IPS DF 4.7 (cell line): ENCODE data around the gene ZFP36L1.

ENCODE experiments used
- DNase-seq: peaks from one replicate; pipeline ENCODE4 v3.0.0-alpha.2; 2013; ENCODE audit warnings: low spot score; ENCODE audit errors: extremely low read depth

The ZFP36L1 gene

GRCh38 chr14:68784978-68785533 lies 7.8 kb downstream of the ZFP36L1 start:
- DNase-seq: no peak

DNA sequence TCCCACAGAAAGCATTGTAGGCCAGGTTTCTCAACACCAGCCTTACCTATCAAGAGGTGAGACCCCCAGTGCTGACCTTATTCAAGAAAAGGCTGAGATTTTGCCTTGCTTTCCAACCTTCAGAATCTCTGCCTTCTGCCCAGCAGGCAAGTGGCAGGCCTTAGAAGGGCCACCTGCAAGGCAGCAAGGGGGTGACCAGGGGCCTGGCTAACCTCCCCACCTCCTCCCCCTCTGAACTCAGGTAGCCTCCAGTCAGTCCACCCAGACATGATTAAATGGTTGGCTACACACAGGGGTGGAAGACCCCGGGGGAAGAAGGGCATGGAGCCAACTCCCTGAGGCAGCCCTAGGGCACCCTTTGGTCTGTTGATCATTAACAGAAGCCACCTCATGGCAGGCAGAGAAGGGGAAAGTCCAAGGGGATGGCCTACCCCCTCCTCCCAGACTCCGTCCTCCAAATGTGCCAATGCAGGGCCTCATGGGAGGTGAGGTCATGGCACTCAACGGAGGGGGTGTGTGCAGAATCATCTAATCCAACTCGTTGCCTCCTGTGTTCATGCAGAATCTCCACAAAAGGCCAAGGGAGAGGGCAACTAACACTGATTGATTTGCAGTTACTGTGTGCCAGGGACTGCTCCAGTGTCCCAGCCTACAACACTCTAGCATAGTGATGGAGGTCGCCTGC lies 8.5 kb downstream of the ZFP36L1 start:
- DNase-seq: no peak

DNA sequence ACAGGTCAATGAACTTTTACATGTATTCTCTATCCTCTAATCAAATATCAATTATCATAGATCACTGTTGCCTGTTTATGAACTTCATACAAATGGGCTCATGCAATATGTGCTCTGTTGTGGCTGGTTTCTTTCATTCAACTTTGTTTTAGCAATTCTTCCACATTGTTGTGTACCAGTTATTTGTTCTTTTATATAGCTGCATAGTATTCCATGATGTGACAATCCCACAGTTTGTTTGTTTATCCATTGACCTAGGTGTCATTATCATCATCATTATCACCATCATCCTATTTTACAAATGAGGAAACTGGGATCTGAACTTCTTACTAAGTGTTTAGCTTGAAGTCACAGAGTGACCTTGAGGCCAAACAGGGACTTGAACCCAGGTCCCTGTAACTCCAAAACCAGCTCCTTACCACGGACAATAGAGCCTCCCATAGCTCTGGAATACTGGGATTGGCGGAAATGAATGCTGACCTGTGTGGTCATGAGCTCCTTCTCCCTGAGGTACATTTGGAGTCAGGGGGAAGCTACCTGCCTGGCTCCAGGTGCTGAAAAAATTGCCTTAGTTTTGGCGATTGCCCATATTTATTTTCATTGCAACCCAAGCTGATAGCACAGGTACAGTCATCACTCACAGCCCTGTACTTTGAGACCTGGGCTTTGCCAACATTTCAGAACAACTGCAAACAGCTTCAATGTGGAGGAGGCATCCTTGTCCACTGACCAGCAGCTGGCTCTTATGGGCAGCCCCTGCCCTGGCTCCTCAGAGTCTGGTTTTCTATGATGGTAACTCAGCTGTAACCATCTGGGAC lies 9.2 kb downstream of the ZFP36L1 start:
- no peak for DNase-seq

DNA sequence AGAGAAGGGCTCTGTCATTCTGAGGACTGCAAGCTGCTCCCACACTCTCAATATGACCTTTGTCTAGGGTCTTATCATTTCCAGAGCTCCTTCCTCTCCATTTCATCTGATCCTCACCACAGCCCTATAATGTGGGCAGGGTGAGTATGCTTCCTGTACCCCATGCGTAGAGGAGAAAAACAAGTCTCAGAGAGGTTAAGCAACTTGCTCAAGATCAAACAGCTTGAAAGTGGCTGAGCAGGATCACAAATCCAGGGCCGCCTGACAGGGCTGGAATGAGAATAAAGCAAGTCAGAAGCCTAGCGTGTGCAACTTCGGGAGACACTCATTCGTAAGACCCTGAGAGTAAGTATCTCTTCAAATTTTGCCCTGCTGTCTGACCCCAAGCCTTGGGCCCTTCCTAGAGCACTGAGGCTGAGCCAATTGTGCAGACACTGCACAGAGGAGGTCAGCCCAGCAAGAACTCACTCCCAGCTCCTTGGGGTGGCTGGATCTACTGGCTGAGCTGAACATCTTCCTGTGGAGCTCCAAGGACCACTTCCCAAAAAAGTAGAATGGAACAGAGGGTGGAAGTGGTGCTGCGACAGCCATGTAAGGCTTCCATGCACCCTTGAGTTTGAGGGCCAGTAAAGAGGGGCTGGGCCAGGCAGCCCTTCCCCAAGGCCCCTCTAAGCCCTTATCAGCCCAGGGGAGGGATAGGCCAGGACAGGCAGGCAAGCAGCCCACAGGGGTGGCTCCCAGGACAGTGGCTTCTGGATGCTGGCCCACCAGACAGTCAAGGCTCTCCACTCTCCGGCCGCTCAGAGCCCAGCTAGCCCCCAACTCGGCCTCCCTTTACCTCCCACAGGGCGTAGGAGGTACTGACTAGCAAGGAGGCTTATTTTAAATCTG lies 10.5 kb downstream of the ZFP36L1 start:
- no peak for DNase-seq

GRCh38 chr14:68781161-68782021 lies 11.5 kb downstream of the ZFP36L1 start:
- DNase-seq: no peak

DNA sequence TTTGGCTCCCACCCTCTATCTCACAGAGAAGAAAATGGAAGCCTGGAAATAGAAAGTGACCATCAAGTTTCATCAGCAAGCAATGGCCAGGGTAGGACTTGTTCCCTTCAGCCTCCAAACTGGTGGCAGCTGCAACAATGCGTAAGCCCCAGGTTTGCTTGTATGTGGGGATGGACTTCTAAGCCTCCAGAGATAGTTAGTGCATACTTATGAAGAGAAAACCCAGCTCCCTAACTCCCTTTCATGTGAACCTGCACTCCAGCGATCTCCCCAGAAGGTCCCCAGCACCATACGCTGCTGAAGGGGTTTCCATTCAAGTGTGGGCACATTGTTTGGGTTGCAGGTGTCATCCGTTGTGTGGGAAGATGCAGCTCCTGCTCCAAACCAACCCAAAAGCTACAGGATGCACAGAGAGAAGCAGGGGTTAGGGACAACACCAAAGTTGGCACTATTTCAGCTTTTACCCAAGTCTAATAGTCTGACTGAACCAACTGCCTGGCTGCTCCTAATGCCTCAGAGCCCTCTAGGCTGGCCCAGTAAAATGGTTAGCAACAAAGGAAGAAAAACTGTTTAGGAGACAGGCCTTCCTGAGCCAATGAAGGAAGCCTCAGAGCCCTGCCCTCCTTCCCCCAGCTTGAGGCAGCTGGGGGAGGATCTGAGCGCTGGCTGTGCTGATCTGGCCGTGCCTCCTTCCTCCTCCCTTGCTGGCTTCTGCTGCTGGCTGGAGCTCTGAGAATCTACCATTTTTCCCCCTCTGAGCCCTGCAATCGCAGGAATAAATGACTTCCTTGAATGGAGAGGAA lies 12.3 kb downstream of the ZFP36L1 start:
- no peak for DNase-seq

- DNase-seq: no peak
Measured at GRCh38 chr14:68779761-68780323, 13.0 kb downstream of the ZFP36L1 start.

DNA sequence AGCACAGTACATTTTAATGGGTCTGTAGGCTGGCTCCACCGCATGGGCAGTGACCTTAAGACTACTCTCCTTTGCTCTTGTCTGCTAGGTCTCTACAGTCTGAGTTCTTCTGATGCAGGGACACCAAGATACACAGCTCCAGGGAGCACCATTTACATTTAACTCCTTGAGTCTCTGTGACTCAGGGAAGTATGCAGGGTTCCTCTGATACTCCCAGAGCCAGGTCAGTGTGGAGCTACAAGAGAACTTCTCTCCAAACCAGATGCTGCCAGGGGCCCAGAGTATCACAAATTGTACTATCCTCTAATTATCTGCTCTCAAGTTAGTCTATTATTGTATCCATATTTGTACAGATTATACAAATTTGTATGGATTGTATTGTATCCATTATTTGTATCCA lies 15.2 kb downstream of the ZFP36L1 start:
- DNase-seq: no peak

- DNase-seq: no peak
Measured at GRCh38 chr14:68775614-68776126, 17.2 kb downstream of the ZFP36L1 start.

DNA sequence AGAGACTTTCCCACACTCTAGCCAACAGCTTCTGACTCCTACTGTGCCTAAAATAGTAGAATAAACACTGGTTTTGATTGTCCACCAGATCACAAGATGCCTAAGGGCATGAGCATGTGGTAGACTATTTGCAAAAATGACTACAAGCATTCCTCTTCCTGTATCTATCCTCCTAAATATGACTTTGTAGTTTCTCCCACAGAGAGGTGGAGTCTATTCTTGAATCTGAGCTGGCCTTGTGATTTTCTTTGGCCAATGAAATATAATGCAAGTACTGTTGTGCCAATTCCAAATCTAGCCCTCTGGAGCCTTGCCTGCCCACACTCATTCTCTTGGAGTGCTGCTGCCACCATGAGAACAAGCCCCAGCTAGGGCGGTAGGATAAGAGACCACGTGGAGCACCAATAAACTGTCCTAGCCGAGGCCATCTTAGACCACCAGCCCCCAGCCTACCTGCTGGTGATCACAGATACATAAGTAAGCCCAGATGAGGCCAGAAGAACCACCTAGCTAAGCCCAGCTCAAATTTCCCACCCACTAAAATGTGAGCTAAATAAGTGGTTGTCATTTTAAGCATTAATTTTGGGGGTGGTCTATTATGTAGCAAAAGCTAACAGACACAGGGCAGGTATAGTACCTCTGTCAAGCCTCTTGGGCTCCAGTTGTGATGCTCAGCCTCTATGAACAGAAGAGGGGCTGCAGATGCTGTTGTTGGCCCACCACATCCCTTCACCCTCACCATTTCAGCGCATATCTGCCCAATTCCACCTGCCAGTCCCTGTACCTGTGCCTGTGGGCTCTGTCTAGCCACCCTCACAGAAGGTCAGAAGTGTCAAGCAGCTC lies 17.9 kb downstream of the ZFP36L1 start:
- DNase-seq: no peak

DNA sequence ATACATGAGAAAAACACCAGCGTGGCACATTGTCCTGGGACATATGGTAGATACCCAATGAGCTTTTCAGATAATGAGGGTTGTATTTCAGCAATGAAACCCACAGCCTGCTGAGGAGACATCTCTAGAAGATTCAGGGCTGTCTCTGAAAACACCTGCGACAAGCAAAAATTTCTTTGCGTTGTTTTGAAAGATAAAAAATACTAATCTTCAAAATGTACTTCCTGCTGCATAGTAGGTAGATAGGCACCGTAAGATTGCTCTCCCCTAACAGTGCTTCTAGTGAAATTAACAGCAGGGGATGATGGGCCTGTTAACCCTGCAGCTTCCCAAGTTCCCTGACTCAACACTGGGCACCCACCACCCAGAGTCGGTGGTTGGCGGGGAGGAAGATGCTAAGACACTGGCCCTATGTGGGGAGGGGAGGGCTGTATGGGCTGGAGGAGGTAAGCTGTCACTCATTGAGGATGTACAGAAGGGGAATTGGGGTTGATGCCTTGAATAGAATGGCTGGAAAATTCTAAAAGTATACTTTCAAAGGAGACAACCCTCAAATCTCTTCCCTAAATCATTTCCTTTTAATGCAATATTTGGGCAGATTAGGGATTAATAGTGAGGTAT lies 20.0 kb downstream of the ZFP36L1 start:
- no peak for DNase-seq

DNA sequence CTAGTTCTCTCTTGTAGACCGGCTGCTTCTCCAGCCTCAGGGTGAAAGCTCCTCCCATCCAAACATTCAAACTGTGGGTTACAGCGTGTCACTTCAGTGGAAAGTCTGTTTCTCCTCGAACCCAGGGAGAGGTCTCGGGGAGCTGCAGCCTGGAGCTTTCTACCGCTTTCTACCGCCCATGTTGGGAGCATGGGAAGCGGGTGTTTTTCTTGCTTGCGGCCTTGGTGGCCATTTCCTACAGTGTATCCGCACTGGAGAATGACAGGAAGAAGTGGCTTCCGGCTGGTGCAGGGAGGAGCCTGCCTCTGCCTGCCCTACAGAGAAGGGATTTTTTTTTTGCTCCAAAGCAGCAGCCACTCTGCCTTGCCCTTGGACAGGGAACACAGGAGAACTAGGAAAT lies 21.2 kb downstream of the ZFP36L1 start:
- no peak for DNase-seq

- DNase-seq: no peak
Measured at GRCh38 chr14:68770553-68771286, 22.1 kb downstream of the ZFP36L1 start.

GRCh38 chr14:68770051-68770450 lies 22.8 kb downstream of the ZFP36L1 start:
- no peak for DNase-seq

GRCh38 chr14:68768316-68768715 lies 24.6 kb downstream of the ZFP36L1 start:
- DNase-seq: no peak

DNA sequence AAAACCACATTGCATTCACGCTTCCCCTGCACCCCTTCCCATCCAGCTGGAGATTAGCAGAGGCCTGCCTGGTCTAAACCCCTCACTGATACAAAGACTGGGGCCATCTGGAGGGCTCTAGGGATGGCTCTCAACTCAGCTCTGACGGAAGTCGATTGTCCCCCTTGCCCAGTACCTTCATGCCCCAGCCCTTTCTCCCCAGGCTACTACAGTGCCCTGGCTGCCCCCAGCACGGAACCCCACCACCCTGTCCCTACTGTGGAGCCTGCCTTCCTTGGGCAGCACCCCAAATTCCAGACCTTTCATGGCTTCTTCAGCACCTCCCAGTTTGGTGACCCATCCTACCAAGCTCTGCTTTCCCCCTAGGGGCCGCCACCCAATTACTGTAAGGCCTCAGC lies 25.6 kb downstream of the ZFP36L1 start:
- no peak for DNase-seq
